Measurements from ENCODE around the gene OSBPL2.

OSBPL2 gene

GRCh38 chr20:62315773-62316172 is 77.5 kb downstream of the OSBPL2 start:
- no peak for DNase-seq

GRCh38 chr20:62316331-62317166 is 78.2 kb downstream of the OSBPL2 start:
- no peak for DNase-seq

DNA sequence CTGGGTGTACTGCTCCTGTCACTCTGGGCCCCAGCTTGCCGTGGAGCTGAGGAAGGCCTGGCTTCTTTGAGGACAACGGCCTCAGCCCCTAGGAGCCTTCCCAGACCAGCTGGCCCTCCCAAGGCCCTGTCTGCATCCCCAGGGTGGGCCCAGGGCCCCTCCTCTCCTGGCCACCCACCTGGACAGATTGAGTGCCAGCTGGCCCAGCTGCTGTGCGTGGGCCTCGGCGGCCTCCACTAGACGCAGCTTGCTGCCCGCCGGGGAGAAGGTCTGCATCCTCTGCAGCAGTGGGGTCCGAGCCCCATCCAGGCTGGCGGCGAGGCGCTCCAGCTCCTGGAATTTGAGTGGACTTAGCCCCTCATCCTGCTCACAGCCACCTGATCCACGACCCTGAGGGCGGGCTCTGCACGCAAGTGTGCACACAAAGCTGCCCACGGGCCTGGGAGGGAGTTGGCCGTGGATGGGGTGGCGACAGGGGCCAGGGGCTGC is 78.9 kb downstream of the OSBPL2 start:
- no peak for DNase-seq

DNA sequence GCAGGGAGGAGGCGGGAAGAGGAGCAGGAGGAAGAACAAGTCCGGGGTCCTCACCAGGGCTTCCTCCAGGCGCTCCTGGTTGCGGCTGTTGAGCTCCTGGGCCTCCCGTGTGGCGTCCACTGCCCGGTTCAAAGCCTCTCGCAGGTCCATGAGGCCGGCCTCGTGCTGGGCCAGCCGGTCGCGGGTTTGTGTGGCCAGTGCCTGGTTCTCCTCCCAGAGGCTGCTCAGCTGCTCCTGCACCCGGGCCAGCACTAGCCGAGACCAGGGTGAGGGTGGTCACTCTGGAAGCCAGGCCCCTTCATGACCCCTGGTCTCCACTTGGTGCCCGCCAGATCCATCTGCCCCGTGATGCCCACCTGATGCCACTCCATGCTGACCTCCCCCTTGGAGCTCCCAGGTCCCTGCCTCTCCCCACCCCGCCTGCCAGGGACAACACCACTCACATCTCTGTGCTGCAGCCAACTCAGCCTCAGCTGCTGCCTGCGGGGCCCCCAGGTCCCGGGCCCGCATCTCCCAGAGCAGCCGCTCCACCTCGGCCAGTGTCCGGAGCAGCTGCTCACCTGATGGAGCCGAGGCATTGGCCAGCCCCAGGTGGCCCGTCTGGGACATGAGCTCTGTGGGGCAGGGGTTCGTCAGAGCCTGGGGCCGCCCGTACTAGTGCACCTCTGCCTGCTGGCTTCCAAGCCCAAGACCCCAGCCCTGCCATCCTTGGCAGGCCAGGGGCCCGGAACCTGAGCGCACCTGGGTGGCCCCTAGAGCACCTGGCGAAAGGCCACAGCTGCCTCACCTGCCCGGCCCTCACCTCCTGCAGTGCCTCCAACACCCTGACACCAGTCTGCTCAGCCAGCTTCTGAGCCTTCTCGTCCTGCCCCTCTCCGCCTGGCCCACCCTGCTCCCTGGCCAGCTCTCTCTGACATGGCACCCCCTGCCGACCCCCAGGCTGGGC is 80.4 kb downstream of the OSBPL2 start:
- no peak for DNase-seq

- DNase-seq: no peak
Measured at GRCh38 chr20:62319346-62319909, 81.1 kb downstream of the OSBPL2 start.

DNA sequence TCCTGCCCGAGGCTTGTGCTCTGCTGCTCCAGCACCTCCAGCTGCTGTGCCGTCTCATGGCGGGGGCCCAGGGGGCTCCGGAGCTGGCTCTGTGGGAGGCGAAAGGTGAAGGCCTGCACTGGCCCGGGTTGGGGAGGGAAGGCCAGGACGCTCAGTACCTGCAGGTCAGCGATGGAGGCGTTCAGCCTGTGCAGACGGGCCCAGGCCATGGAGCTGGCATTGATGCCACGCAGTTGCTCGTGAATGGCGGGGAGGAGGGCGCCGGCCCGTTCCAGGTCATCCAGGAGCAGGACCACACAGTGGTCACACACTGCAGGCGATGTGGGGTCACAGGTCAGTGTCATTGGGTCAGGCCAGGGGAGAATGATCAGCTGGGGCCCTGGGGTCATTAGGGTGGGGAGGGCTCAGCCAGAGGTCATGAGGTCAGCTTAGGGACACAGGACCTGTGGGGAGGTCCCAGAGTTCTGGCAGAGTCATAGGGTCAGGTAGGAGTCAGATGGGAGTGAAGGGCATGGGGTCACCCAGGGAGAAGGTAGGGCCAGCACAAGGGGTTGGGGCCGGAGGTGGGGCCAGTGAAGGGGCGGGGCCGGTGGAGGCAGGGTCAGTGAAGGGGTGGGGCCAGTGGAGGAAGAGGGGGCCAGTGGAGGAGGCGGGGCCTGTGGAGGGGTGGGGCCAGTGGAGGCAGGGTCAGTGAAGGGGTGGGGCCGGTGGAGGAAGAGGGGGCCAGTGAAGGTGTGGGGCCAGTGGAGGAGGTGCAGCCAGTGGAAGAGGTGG is 82.4 kb downstream of the OSBPL2 start:
- no peak for DNase-seq

DNA sequence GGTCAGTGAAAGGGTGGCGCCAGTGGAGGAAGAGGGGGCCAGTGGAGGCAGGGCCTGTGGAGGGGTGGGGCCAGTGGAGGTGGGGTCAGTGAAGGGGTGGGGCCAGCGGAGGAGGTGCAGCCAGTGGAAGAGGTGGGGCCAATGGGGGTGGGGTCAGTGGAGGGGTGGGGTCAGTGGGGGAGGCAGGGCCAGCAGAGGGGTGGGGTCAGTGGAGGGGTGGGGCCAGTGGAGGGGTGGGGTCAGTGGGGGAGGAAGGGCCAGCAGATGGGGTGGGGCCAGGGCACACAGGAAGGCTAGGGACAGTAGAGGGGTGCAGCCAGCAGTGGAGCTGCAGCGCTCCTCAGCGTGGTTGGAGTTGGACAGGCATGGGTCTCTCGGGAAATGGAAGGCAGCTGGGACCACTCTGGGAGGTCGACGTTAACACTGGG is 83.2 kb downstream of the OSBPL2 start:
- no peak for DNase-seq

DNA sequence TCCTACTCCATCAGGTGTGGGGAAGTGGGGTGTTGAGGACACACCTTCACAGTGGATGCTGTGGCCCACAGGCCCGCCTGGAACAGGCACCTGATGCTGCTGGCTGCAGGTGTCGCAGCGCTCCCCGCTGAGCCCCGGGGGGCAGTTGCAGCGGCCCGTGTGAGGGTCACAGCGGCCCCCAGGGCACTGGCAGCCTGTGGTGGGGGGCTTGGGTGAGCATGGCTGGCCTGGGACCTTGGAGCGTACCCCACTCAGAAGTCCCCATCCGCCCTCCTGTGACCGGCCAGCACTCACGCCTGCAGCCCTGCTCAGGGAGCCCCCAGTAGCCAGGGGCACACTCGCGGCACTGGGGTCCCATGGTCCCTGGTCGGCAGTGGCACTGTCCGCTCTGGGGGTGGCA is 83.7 kb downstream of the OSBPL2 start:
- DNase-seq: no peak

- DNase-seq: no peak
Measured at GRCh38 chr20:62322492-62323041, 84.2 kb downstream of the OSBPL2 start.

- no peak for DNase-seq
Measured at GRCh38 chr20:62323146-62323979, 85.0 kb downstream of the OSBPL2 start.

DNA sequence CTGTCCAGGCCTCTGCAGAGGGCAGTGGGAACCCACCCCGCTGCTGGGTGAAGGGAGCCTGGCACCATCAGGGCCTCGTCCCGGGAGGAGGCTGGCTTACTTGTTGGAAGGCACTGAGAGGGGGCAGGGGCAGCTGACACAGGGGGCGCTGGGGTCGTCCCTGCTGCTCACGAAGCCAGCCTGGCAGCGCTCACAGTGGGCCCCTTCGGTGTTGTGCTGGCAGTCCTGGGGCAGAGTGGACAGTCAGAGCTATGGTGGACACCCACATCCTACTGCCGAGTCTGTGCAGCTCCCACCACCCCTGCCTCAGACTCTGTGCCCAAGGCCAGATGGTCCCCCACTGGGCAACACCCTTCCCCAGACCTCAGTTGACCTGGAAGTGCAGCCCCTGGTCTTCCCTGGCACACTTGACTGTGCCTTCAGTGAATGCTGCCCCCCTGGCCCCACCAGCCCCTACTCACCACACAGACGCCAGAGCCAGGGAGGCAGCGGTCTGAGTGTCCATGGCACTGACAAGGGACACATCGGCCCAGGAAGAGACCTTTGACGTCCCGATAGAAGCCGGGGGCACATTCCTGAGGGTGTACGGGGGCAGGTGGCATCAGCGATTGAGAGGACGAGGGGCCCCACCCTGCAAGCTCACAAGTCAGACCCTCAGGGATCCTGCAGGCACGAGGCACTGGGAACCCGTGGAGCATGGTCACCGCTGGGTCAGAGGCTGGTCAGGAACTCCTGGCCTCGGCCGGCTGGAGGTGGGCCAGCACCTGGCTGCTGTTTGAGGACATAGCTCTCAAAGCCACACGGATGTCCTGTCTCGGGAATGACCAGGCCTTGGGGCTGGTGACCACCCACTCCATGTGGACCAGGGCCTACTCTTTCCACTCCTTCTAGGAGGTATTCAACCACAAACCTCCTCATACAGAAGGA is 85.9 kb downstream of the OSBPL2 start:
- no peak for DNase-seq

DNA sequence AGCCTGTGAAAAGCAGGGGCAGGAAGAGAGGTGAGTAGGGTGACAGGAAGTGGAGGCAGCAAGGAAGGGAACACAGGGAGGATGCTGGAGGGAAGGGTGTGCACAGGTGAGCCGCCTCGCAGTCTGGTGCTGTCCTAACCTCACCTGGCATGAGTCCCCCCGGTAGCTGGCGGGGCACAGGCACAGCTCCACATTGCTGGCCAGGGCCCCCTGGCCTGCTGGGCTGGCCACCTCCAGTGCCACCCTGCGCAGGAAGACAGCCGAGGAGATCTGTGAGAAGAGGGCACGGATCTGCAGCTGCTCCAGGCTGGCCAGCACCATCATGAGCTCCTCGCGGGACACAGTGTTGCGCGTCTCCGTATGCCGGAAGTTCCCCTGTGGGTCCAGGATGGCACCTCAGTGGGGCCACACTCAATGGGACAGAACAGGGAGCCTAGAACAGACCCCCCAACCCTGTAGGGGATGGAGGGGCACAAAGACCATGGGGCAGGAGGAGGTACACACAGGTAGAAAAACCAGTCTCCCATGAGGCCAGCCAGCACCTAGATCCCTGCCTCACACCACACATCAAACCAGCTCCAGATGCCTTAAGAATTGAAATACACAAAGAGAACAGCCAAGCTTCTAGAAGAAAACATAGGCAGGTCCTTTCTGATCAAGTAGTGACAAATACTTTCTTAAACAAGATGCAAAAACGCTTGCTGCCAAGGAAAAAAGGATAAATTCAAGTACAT is 87.0 kb downstream of the OSBPL2 start:
- no peak for DNase-seq

DNA sequence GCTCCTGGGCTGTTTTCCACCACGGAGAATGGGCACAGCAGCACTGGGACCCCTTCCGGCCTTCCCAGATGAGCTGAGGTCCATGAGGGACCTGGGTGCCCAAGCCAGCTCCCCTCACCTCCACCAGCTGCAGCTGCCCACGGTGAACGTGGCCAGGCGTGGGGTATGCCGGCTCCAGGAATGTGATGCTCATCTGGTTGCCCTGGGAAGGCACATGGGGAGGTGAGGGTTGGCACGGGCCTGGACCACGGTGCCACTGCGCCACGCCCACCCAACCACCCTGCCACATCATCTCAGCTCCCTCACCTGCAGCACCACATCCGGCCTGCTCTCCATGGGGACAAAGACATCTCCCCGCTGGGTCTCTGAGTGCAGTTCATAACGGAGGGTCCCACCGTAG is 88.2 kb downstream of the OSBPL2 start:
- no peak for DNase-seq

GRCh38 chr20:62326959-62327725 is 88.8 kb downstream of the OSBPL2 start:
- DNase-seq: no peak

DNA sequence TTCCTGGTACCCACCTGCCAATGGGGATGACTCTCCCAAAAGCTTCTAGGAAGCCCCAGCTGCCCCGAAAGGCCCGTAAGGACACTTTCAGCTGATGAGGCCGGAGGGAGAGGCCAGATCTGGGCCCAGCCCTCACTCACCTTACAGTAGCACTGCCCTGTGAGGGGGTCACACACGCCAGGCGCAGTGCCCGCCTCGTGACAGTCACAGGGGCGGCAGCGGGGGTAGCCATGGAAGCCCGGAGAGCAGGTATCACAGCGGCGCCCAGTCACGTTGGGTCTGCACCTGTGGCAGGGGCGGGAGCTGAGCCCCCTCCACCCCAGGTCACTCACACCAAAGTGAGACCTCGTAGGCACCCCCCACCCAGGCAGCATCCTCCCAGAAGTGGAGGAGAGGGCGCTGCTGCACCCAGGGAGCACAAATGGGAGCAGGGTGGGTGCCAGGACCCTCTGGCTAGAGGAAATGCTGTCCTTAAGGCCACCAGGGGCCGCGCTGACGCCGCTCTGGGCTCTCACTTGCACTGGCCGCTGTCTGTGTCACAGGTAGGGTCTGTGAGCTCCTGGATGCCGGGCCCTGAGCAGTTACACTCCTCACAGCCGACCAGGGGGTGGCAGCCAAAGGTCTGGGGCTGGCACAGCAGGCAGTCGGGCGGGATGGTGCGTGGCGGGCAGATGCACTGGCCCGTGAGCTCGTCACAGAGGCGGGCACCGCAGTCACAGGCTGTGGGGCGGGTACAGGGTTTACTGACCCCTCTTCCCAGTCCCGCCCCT is 89.6 kb downstream of the OSBPL2 start:
- no peak for DNase-seq

DNA sequence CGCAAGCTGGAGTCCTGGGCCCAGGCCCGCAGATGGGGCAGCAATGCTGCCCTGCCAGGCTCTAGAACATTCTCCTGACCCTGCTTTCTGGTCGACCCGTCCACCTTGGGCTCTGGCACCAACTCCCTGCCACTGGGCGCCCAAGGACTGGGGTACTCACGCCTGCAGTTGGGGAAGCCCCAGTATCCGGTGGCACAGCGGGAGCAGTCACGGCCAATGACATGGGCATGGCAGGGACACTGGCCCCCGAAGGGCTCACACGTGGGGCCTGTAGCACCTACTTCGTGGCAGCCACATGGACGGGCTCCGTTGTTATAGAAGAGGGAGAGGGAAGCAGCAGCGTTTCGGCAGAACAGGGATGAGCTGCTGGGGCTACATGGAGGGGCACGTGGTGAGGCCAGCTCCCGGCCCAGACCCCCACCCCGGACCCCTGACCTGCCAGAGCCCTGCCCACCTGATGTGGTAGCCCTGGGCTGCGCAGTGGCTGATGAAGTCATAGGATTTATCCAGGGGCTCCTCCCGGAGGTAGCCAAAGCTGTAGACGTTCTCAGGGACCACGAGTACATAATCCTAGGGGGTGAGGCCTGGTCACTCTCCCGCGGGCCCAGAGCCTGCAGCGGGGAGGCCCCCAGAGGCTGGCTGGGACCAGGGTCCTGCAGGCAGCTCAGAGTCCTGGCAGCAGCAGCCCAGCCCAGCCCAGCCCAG is 90.5 kb downstream of the OSBPL2 start:
- DNase-seq: no peak
